ENCODE data around the gene SHMT2. TPM values are rescaled to one million over a fixed set of nuclear protein-coding genes. Genes with fewer than 3 reads are reported as not detected.

SHMT2 gene
- total RNA-seq, 2 donors from 2014 or later: 47.7 to 77.5 TPM

DNA sequence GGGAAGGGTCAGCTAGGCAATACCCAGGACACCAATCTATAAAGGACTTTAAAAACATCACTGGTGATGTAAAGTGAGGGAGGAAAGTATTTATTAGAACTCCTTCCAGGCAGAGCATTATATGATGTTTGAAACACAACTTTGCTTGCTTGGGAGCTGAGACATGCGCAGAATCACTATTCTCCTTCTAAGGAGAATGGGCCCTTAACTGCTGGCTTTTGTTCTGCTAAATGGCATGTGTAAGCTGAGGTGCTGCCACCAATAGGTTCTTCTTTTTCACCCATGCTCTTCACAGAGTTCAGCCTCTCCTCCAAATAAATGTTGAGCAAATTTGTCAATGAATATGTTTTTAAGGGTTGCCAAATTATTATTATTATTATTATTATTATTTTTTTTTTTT, 17.5 kb downstream of the SHMT2 start:
- Histone ChIP-seq H3K9me3 (no peaks in the 10 kb centered on the region), H3K27ac (no peak overlapping the region), H3K4me3 (no peak overlapping the region), H3K4me1 (peaks cover 20% of the 10 kb centered on the region), H3K27me3 (peaks cover 0 to 2% of the 10 kb centered on the region in 2 donors), H3K36me3 (replicated peaks in 1 of 2; ENCODE audit: insufficient read depth in 1 of 2, low read depth in 2 of 2) (no peaks in the 10 kb centered on the region)
- DNase-seq (no peak), ATAC-seq (no peak)
- 100% methylated on average over 1 of the region's 1 CpG for WGBS, 2 donors
- TF ChIP-seq POLR2A (IDR thresholded peaks at IDR 0.05) (no peak), CTCF (IDR thresholded peaks at IDR 0.05) (no peak)
- intact Hi-C loops (cut with DNase I): no loop called here

DNA sequence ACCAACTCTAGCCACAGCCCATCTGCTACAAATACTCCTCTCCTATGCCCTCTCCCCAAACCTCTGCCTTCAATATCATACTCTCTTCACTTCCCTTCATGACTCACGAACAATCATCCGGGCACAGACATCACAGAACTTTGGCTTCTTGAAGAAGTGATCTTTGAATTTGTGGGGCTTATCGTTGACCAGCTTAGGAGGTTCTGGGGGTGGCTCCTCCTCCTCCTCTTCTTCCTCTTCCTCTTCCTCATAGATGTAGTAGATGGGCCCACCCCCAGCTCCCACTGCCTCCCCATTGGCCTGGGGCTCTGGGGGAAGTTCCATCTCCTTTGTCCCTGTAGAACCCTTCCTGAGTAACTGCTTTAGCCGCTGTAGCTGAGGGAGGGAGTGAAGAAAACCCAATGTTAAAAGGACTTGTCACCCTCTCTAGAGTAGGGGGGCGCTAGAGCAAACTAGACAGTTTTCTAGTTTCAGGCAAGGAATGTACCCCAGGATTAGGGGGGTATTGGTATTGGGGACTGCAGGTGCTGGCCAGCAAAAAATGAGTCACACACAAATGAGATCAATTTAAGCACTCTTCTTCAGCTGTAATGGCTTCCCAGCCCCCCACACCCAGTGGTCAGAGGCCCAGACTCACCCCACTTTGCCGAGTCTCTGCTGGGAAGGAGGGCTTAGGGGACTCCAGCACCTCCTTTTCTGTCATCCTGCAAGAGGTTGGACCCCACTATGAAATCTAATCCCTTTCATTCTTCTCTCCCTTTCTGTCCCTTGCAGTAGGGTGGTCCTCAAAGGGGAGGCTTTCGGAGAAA, 19.6 kb downstream of the SHMT2 start:
- Histone ChIP-seq H3K36me3 (replicated peaks in 1 of 2; ENCODE audit: insufficient read depth in 1 of 2, low read depth in 2 of 2) (no peaks in the 10 kb centered on the region), H3K4me1 (no peaks in the 10 kb centered on the region), H3K4me3 (no peak overlapping the region), H3K27ac (no peak overlapping the region), H3K9me3 (no peaks in the 10 kb centered on the region), H3K27me3 (no peaks in the 10 kb centered on the region)
- intact Hi-C loops (cut with DNase I): no loop called here
- 68 to 74% methylated on average over 7 of the region's 7 CpGs for WGBS, 2 donors
- DNase-seq: peak in 1 of 4 donors; percentile 4
- ATAC-seq: no peak
- TF ChIP-seq POLR2A (IDR thresholded peaks at IDR 0.05) (no peak), CTCF (IDR thresholded peaks at IDR 0.05) (no peak)

DNA sequence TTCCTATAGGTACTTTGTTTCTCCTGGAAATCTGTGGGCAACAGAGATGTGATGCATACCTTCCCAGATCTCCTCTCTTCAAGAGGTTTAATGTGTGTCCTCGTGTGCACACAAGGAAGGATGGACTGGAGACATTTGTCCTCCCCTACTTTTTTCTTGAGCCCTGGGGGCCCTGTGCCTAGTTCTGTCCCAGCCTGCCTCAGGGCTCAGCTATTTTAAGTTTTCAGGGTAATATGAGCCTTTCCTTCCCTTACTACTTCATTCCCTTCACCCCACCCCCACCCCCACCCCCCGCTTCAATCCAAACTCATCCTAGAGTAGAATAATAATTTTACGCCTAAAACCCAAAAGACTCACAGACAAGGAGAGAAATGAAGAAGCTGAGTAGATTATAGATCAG, 21.0 kb downstream of the SHMT2 start:
- Histone ChIP-seq H3K27me3 (no peaks in the 10 kb centered on the region), H3K27ac (no peak overlapping the region), H3K4me3 (no peak overlapping the region), H3K9me3 (no peaks in the 10 kb centered on the region), H3K36me3 (replicated peaks in 1 of 2; ENCODE audit: insufficient read depth in 1 of 2, low read depth in 2 of 2) (no peaks in the 10 kb centered on the region), H3K4me1 (no peaks in the 10 kb centered on the region)
- WGBS, 2 donors: 80 to 81% methylated on average over 3 of the region's 3 CpGs
- intact Hi-C loops (cut with DNase I): no loop called here
- TF ChIP-seq CTCF (IDR thresholded peaks at IDR 0.05): no peak
- no peak for TF ChIP-seq POLR2A (IDR thresholded peaks at IDR 0.05)
- DNase-seq (no peak), ATAC-seq (no peak)

DNA sequence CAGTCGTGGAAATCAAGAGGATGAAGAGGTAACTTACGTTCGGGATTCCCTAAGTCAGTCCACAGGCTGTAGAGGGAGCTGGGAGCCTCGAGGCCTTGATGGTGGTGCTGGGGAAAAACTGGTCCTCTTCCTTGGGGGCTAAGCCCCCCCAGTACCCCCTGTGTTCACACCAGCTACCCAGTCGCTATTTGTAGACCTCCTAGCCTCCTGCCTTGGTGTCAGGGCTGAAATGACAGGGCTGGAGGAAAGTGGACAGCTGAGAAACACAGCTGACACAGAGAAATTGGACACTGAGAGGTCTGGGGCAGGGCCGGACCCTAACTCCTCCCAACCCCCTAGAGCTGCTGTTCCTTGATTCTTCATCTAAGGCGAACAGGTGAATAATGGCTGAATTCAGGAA, 21.4 kb downstream of the SHMT2 start, which contains the start of gene STAC3:
TSS of gene STAC3 (minus strand) at position 232 of the 400 bp plus-strand sequence. CDS start 1,551 bp downstream, outside the sequence.
- no peak for ATAC-seq
- 41 to 68% methylated on average over 6 to 7 of the region's 7 CpGs for WGBS, 2 donors
- DNase-seq: no peak
- Histone ChIP-seq H3K36me3 (replicated peaks in 1 of 2; ENCODE audit: insufficient read depth in 1 of 2, low read depth in 2 of 2) (no peaks in the 10 kb centered on the region), H3K4me1 (no peaks in the 10 kb centered on the region), H3K27me3 (no peaks in the 10 kb centered on the region), H3K9me3 (no peaks in the 10 kb centered on the region), H3K27ac (no peak within 1 kb of the TSS), H3K4me3 (no peak within 1 kb of the TSS)
- intact Hi-C loops (cut with DNase I): no loop called here
- TF ChIP-seq POLR2A (IDR thresholded peaks at IDR 0.05): no peak
- TF ChIP-seq CTCF (IDR thresholded peaks at IDR 0.05): no peak
